ENCODE data around the gene LEPROT.

Gene LEPROT

DNA sequence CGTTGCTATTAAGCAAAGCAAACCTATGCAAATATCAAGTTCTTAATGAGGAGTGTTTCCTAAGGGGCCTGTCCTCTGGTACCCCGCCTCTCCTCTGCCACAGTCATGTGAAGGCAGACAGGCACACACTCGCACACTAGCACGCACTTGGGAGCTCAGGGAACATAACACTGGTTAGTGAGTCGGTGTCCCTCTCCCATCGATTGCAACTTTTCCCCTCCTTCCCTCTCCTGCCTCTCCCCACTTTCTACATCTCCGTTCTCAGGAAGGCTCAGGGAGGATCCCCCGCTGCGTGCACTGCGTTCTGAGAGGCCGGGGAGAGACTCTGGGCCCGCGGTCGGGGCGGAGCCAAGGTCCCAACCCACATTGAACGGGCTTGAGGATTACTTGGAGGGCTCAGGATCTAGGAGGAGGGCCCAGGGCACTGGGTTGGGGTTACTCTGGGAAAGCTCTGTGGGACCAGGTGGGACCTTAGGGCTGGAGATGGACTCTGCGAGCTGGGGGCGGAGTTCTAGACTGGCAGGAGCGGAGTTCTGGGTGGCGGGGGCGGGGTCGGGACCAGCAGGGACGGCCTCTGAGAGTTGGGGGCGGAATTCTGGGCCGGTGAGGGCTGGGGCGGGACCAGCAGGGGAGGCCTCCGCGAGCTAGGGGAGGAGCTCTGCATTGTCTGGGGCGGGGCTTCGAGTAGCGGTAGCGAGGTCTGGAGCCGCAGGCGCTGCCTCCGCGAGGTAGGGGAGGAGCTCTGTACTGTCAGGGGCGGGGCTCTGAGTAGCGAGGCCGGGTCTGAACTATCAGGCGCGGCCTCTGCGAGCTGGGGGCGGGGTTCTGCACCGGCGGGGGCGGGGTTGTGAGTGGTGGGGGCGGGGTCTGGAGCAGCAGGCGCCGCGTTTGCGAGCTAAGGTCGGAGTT, 533 bp upstream of the LEPROT start:
- DNase-seq (ENCODE audit: extremely low read depth, insufficient read length), result peak; percentile 94
- no peaks in the 10 kb centered on the region; the same call in 1 of the 2 replicates for H3K36me3 ChIP-seq (ENCODE audit: control insufficient read depth, insufficient read depth, low read length)
- H3K27me3 ChIP-seq (replicated peaks; ENCODE audit: control insufficient read depth, insufficient read depth, low read length), result no peaks in the 10 kb centered on the region
- peak overlapping the region; percentile 59 for H3K4me3 ChIP-seq (replicated peaks; ENCODE audit: low read depth, low read length)
- TF ChIP-seq, protein P1, sequence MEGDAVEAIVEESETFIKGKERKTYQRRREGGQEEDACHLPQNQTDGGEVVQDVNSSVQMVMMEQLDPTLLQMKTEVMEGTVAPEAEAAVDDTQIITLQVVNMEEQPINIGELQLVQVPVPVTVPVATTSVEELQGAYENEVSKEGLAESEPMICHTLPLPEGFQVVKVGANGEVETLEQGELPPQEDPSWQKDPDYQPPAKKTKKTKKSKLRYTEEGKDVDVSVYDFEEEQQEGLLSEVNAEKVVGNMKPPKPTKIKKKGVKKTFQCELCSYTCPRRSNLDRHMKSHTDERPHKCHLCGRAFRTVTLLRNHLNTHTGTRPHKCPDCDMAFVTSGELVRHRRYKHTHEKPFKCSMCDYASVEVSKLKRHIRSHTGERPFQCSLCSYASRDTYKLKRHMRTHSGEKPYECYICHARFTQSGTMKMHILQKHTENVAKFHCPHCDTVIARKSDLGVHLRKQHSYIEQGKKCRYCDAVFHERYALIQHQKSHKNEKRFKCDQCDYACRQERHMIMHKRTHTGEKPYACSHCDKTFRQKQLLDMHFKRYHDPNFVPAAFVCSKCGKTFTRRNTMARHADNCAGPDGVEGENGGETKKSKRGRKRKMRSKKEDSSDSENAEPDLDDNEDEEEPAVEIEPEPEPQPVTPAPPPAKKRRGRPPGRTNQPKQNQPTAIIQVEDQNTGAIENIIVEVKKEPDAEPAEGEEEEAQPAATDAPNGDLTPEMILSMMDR (IDR thresholded peaks at IDR 0.05; ENCODE audit: insufficient read depth, low read length, poor library complexity, severe bottlenecking), result no peak

DNA sequence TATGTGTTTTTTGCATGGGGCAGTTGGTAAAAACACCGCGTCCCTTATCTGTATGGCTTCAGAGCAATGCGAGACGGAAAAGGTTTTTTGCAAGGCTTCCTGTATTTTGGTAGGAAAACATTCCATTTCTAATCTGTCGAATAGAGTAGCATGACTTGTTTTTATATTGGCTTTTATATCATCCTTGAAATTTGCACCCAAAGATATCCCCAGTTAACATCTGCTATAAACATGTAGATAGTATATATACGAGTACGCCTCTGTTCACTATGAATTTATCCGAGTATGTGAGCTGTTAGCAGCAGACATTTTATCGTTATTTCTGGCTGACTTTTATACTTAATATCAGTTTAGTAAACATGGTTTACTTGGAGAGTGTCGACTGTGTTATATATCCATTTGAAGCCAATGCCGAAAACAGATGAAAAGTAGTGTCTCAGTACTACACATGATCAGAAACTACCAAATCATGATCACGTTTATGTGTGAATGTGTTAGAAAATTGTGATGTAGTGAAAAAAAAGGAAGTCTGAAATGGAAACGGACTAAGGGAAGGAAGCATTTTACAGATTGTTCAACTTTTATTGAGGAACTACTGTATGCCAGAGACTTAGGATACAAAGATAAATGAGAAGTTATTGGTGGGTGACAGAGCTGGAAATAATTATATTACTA, 1.0 kb downstream of the LEPROT start:
- no peak for DNase-seq (ENCODE audit: extremely low read depth, insufficient read length)

DNA sequence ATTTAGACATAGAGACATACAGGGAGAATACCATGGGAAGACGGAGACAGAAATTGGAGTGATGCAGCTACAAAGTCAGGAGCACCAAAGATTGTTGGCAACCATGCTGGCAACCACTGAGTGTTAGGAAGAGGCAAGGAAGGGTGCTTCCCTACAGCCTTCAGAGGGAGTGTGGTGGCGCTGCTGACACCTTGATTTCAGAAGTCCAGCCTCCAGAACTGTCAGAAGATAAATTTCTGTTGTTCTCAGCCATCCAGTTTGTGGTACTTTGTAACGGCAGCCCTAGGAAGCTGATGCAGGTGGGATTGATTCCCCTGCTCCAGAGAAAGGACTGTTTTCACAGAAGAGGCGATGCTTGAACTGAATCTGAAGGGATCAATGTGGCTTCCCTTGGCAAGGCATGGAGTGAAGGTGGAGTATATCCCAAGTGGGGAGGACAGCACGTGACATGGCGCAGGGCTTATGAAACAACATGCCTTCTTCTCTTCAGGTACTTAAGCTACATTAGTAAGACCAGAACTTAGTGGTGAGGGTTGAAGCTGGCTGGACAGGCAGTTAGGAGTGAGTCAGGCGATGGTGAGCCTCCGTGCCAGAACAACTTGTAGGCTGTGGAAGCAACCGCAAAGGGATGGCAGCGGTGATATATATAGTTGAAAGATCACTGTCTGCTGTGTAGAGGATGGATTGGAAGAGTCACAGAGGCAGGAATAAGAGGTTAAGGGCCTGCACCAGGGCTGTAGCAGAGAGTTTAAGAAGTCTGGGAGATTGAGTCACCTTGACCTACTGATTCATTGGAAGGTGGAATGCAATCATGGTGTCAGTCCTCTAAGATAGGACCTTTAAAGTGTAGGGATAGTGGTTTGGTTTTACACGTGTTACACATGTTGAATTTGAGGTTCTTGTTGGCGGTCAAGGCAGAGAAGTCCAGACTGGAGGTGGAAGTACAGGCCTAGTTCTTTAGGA, 2.1 kb downstream of the LEPROT start:
- Histone ChIP-seq H3K36me3 (ENCODE audit: control insufficient read depth, insufficient read depth, low read length) (peaks cover 5% of the 10 kb centered on the region; the same call in 1 of the 2 replicates), H3K4me3 (replicated peaks; ENCODE audit: low read depth, low read length) (no peak overlapping the region; the same call in 1 of the 2 replicates), H3K27me3 (replicated peaks; ENCODE audit: control insufficient read depth, insufficient read depth, low read length) (no peaks in the 10 kb centered on the region)
- DNase-seq (ENCODE audit: extremely low read depth, insufficient read length), result no peak
- TF ChIP-seq, protein P1 (IDR thresholded peaks at IDR 0.05; ENCODE audit: insufficient read depth, low read length, poor library complexity, severe bottlenecking), result no peak

More for the DNA sequence above, 1.0 kb downstream of the LEPROT start:
- TF ChIP-seq, protein P1 (IDR thresholded peaks at IDR 0.05; ENCODE audit: insufficient read depth, low read length, poor library complexity, severe bottlenecking), result no peak
- no peaks in the 10 kb centered on the region for H3K27me3 ChIP-seq (replicated peaks; ENCODE audit: control insufficient read depth, insufficient read depth, low read length)
- H3K36me3 ChIP-seq (ENCODE audit: control insufficient read depth, insufficient read depth, low read length), result peaks cover 5% of the 10 kb centered on the region; the same call in 1 of the 2 replicates
- H3K4me3 ChIP-seq (replicated peaks; ENCODE audit: low read depth, low read length), result peak overlapping the region; percentile 95

DNA sequence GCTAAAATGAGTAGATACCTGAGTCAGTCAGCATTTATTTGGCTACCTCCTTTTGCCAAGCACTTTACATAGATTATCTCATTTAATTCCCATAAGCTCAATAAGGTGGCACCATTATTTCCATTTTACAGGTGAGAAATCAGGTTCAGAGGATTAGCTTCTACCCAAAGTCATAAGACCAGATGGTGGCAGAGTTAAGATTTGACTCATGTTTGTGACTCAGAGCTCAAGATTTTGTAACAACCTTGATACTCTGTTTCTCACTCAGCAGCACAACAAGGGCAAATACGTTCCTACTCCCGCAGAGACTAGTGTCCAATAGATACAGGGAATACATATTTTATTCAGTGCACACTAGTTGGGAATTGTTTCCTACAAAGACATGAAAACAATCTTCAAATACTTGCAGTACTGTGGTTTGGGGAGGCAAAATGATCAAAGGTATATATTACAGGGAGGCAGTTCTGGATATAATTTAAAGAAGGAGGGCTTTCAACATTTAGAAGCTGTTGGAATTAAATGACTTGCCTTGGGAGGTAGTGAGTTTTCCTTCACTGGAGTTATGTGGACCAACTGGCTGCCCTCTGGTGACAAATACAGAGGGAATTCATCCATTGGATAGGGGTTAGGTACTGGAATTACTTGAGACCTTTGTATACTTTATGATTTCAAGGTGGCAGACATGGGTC, 3.6 kb downstream of the LEPROT start:
- peaks cover 5% of the 10 kb centered on the region; the same call in 1 of the 2 replicates for H3K36me3 ChIP-seq (ENCODE audit: control insufficient read depth, insufficient read depth, low read length)
- no peaks in the 10 kb centered on the region for H3K27me3 ChIP-seq (replicated peaks; ENCODE audit: control insufficient read depth, insufficient read depth, low read length)
- H3K4me3 ChIP-seq (replicated peaks; ENCODE audit: low read depth, low read length), result no peak overlapping the region
- DNase-seq (ENCODE audit: extremely low read depth, insufficient read length), result peak; percentile 8
- TF ChIP-seq, protein P1 (IDR thresholded peaks at IDR 0.05; ENCODE audit: insufficient read depth, low read length, poor library complexity, severe bottlenecking), result no peak

DNA sequence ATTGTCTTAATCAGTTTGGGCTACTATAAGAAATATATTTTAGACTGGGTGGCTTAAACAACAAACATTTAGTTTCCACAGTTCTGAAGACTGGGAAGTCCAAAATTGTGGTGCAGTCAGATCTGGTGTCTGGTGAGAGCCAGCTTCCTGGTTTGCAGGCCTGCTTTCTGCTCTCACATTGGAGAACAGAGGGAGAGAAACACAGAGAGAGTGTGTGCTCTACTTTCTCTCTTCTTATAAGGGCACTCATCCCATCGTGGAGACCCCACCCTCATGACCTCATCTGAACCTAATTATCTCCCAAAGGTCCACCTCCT, 4.1 kb downstream of the LEPROT start:
- H3K27me3 ChIP-seq (replicated peaks; ENCODE audit: control insufficient read depth, insufficient read depth, low read length), result no peaks in the 10 kb centered on the region
- H3K4me3 ChIP-seq (replicated peaks; ENCODE audit: low read depth, low read length), result no peak overlapping the region
- no peak for DNase-seq (ENCODE audit: extremely low read depth, insufficient read length)
- TF ChIP-seq, protein P1 (IDR thresholded peaks at IDR 0.05; ENCODE audit: insufficient read depth, low read length, poor library complexity, severe bottlenecking), result no peak
- peaks cover 5% of the 10 kb centered on the region; the same call in 1 of the 2 replicates for H3K36me3 ChIP-seq (ENCODE audit: control insufficient read depth, insufficient read depth, low read length)

All from GM06990 (cell line).